KMS-11 (cell line): ENCODE data around the gene ISX.

Experiments used
- H2AFZ ChIP-seq: fragments of 200-600 bp; sonication (generic); 2 replicates; pipeline ENCODE4 v1.6.1; 2016; ENCODE audit warnings: antibody characterized with exemption, mixed run types, low read depth
- H3K27ac ChIP-seq: fragments of 200-600 bp; sonication (generic); 2 replicates; pipeline ENCODE4 v1.6.1; 2016; ENCODE audit warnings: mild to moderate bottlenecking, mixed run types
- H3K27me3 ChIP-seq: fragments of 200-600 bp; sonication (generic); 2 replicates; pipeline ENCODE4 v1.6.1; 2017; ENCODE audit warnings: mild to moderate bottlenecking, low read depth, mixed run types, moderate library complexity; ENCODE audit not compliant: insufficient read depth
- H3K36me3 ChIP-seq: fragments of 200-600 bp; sonication (generic); 2 replicates; pipeline ENCODE4 v1.6.1; 2017; ENCODE audit warnings: mild to moderate bottlenecking, mixed run types; ENCODE audit not compliant: insufficient read depth
- H3K4me1 ChIP-seq: fragments of 200-600 bp; sonication (generic); 2 replicates; pipeline ENCODE4 v1.6.1; 2016; ENCODE audit warnings: mild to moderate bottlenecking, low read depth, mixed run types; ENCODE audit not compliant: poor library complexity, severe bottlenecking
- H3K4me2 ChIP-seq: fragments of 200-600 bp; sonication (generic); 2 replicates; pipeline ENCODE4 v1.7.0; 2016; ENCODE audit warnings: mild to moderate bottlenecking, mixed run types
- H3K4me3 ChIP-seq: fragments of 200-600 bp; sonication (generic); IDR thresholded peaks from 2 replicates; pipeline ENCODE4 v1.6.1; 2017; ENCODE audit warnings: low read depth, low read length, mixed read lengths; ENCODE audit not compliant: insufficient read depth
- H3K79me2 ChIP-seq: fragments of 200-600 bp; sonication (generic); 2 replicates; pipeline ENCODE4 v1.6.1; 2016; ENCODE audit warnings: low read depth, mixed run types; ENCODE audit not compliant: insufficient read depth
- H3K9ac ChIP-seq: fragments of 200-600 bp; sonication (generic); 2 replicates; pipeline ENCODE4 v1.6.1; 2016; ENCODE audit warnings: mild to moderate bottlenecking, mixed run types
- H4K20me1 ChIP-seq: fragments of 200-600 bp; sonication (generic); 2 replicates; pipeline ENCODE4 v1.6.1; 2016; ENCODE audit warnings: mild to moderate bottlenecking, mixed run types; ENCODE audit not compliant: insufficient read depth
- CTCF ChIP-seq: fragments of 200-600 bp; sonication (generic); conservative IDR thresholded peaks from 2 replicates; pipeline ENCODE4 v1.6.1; 2017; ENCODE audit warnings: low read depth, mild to moderate bottlenecking, antibody characterized with exemption, low read length, moderate library complexity, mixed read lengths

The ISX gene

GRCh38 chr22:35099883-35100282, 33.9 kb downstream of the ISX start:
- TF ChIP-seq CTCF, result no peak
- Histone ChIP-seq H4K20me1 (no peaks in the 10 kb centered on the region), H3K79me2 (no peaks in the 10 kb centered on the region), H2AFZ (no peak overlapping the region), H3K27me3 (no peaks in the 10 kb centered on the region), H3K9ac (no peak overlapping the region), H3K27ac (no peak overlapping the region), H3K4me3 (no peak overlapping the region), H3K36me3 (no peaks in the 10 kb centered on the region), H3K4me2 (no peak overlapping the region), H3K4me1 (no peaks in the 10 kb centered on the region)

GRCh38 chr22:35102663-35103062, 36.7 kb downstream of the ISX start:
- H2AFZ ChIP-seq, result no peak overlapping the region
- H3K4me2 ChIP-seq, result no peak overlapping the region

GRCh38 chr22:35103761-35104160, 37.8 kb downstream of the ISX start:
- no peak overlapping the region for H3K9ac ChIP-seq
- no peaks in the 10 kb centered on the region for H3K27me3 ChIP-seq
- H4K20me1 ChIP-seq, result no peaks in the 10 kb centered on the region
- H3K4me3 ChIP-seq, result no peak overlapping the region
- H3K4me2 ChIP-seq, result no peak overlapping the region
- no peaks in the 10 kb centered on the region for H3K79me2 ChIP-seq
- H3K36me3 ChIP-seq, result no peaks in the 10 kb centered on the region
- no peaks in the 10 kb centered on the region for H3K4me1 ChIP-seq
- no peak for TF ChIP-seq CTCF
- H3K27ac ChIP-seq, result no peak overlapping the region
- H2AFZ ChIP-seq, result no peak overlapping the region

More at GRCh38 chr22:35102663-35103062, 36.7 kb downstream of the ISX start:
- no peak overlapping the region for H3K9ac ChIP-seq
- no peaks in the 10 kb centered on the region for H3K79me2 ChIP-seq
- H3K36me3 ChIP-seq, result no peaks in the 10 kb centered on the region
- no peaks in the 10 kb centered on the region for H3K27me3 ChIP-seq
- no peak overlapping the region for H3K4me3 ChIP-seq
- H4K20me1 ChIP-seq, result no peaks in the 10 kb centered on the region
- H3K27ac ChIP-seq, result no peak overlapping the region
- H3K4me1 ChIP-seq, result no peaks in the 10 kb centered on the region
- no peak for TF ChIP-seq CTCF

GRCh38 chr22:35104491-35104890, 38.5 kb downstream of the ISX start:
- H3K4me3 ChIP-seq, result no peak overlapping the region
- no peaks in the 10 kb centered on the region for H4K20me1 ChIP-seq
- no peaks in the 10 kb centered on the region for H3K27me3 ChIP-seq
- H3K36me3 ChIP-seq, result no peaks in the 10 kb centered on the region
- no peaks in the 10 kb centered on the region for H3K79me2 ChIP-seq
- H3K9ac ChIP-seq, result no peak overlapping the region
- no peak overlapping the region for H3K27ac ChIP-seq
- H3K4me1 ChIP-seq, result no peaks in the 10 kb centered on the region
- TF ChIP-seq CTCF, result no peak
- no peak overlapping the region for H2AFZ ChIP-seq
- H3K4me2 ChIP-seq, result no peak overlapping the region

GRCh38 chr22:35109616-35110015, 43.7 kb downstream of the ISX start:
- no peaks in the 10 kb centered on the region for H4K20me1 ChIP-seq
- H3K4me3 ChIP-seq, result no peak overlapping the region
- H3K79me2 ChIP-seq, result no peaks in the 10 kb centered on the region
- no peak for TF ChIP-seq CTCF
- H3K27ac ChIP-seq, result no peak overlapping the region
- no peaks in the 10 kb centered on the region for H3K27me3 ChIP-seq
- H2AFZ ChIP-seq, result no peak overlapping the region
- no peaks in the 10 kb centered on the region for H3K4me1 ChIP-seq
- no peak overlapping the region for H3K9ac ChIP-seq
- H3K4me2 ChIP-seq, result no peak overlapping the region
- H3K36me3 ChIP-seq, result no peaks in the 10 kb centered on the region
